ENCODE measurements around the gene SDHB.

GRCh38 chr1:17005365-17005740 is 48.5 kb downstream of the SDHB start:
- TF ChIP-seq CTCF (IDR thresholded peaks at IDR 0.05) = no peak
- no peak for TF ChIP-seq POLR2A (IDR thresholded peaks at IDR 0.05)

All from right lobe of liver (tissue), 4 donors.